ENCODE measurements around the gene SMG7.

GRCh38 chr1:183514235-183514634 lies 41.9 kb downstream of the SMG7 start:
- TF ChIP-seq CTCF (conservative IDR thresholded peaks at IDR 0.05): no peak
- TF ChIP-seq EZH2 (IDR thresholded peaks at IDR 0.05; ENCODE audit: low read depth): no peak

Measured in PC-9 (cell line).